HG03558 (cell line): ENCODE measurements around the gene FHL3.

Experiments used
- ATAC-seq: cut with Tn5 transposase; IDR thresholded peaks from one replicate; pipeline ENCODE4 v1.9.1; 2021; ENCODE audit warnings: moderate number of reproducible peaks; ENCODE audit not compliant: unreplicated experiment; ENCODE audit errors: extremely low read depth

The FHL3 gene

DNA sequence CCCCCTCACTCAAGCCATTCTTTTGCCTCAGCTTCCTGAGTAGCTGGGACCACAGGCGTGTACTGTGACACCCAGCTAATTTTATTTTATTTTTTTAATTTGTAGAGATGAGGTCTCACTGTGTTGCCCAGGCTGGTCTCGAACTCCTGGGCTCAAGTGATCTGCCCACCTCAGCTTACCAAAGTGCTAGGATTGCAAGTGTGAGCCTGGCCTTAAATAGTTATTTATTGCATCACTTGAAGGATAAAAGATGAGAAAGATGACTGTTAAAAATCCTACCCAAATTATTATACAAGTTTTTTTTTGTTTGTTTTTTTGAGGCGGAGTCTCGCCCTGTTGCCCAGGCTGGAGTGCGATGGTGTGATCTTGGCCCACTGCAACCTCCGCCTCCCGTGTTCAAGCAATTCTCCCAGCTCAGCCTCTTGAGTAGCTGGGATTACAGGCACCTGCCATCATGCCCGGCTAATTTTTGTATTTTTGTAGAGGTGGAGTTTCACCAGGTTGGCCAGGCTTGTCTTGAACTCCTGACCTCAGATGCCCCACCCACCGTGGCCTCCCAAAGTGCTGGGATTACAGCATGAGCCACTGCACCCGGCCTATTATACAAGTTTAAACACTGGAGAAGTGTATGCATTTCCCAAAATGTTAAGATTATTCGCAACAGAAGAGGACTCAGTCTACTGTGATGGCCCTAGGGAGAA, 9.6 kb upstream of the FHL3 start:
- ATAC-seq = no peak

- no peak for ATAC-seq
Measured at GRCh38 chr1:38014171-38014570, 8.9 kb upstream of the FHL3 start.

GRCh38 chr1:38013227-38013622, 7.9 kb upstream of the FHL3 start:
- ATAC-seq = no peak

GRCh38 chr1:38012363-38013226, 7.3 kb upstream of the FHL3 start, which contains the start of gene UTP11:
Gene UTP11 (plus strand): TSS chr1:38012734. CDS start chr1:38012803, 69 bp downstream.
- ATAC-seq = peak; percentile 90

DNA sequence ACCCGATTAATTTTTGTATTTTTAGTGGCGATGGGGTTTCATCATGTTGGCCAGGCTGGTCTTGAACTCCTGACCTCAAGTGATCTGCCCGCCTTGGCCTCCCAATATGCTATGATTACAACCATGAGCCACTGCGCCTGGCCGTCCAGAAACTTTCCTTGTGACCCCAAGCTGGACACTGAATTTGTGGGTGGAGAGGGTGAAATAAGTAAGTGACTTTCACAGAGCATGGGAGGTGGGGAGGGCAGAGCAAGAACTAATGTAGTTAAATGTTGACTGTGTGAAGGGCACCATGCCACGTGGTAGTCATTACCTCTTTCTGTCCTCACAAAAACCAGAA, 4.5 kb upstream of the FHL3 start:
- no peak for ATAC-seq

- ATAC-seq = no peak
Measured at GRCh38 chr1:38009088-38009840, 4.0 kb upstream of the FHL3 start.

DNA sequence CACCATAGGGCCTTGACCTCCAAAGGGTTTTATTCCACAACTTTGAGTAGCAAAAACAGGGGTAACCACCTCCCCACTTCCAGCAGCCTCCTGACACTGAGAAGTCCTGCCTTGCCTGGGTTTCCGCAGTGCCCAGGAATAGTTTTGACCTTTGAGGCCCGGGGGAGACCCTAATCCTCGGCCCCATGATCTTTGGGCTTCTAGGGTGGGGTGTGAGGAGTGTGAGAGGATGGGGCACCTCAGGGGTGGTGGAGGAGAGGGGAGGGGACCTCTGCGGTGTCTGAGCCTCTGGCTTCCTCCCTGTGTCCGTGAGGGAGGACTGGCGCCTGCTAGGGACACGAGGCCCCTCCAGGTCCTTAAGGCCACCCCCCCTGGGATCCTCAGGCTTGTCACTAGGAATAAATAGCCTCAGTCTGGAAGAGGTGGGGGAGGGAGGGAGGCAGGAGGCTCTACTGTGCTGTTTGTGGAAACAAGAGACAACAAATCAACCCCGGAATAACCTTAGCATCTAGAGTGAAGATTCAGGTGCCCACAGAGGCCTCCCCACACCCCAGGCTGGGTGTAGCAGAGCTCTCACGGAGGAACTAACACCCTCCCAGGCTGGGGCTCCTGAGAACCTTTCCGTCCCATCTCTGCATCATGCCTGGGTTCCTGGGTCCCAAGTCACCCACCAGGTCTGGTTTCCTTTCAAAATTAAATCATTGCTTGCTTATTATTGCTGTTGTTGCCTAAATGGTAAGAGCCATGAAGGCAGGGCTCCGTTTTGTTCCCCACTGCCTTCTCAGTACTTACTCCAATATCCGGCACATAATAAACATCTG, 904 bp upstream of the FHL3 start:
- no peak for ATAC-seq

DNA sequence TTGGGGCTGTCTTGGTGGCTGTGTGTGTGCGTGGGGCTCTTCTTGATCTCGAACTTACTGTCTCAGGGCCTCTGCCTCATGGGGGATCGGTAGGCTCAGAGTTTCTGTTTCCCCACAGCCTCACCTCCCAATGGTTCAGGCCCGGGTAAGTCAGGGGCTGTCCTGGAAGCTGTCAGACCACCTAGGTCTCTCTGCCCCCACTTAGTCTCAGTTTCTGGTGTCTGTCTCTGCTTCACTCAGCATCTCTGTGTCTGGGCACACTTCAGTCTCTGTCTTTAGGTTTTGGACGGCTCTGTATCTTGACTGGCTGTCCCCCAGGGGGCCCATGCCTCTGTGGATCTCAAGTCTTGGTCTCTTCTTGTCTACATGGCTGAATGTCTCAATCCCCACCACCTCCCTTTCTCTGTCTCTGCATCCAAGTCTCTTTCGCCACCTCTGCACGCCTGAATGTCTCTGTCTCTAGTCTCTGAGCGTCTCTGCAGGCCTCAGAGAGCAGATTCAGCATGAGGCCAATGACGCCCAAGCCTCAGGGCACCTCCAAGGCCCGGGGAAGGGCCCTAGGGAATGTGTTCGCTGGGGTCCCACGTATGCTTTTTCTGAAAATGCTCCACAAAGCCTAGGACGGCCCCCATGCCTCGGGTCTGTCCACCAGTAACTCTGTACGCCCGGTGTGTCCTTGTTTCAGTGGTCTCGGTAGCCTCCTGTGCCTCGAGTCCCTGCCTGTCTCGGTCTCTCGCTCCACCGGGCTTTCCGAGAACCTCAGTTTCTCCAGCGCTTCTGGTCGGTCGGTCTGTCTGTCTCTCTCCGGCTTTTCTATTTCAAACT, 818 bp downstream of the FHL3 start:
- ATAC-seq = no peak

GRCh38 chr1:38003261-38004250, 1.8 kb downstream of the FHL3 start:
- no peak for ATAC-seq

- no peak for ATAC-seq
Measured at GRCh38 chr1:38000529-38001455, 4.5 kb downstream of the FHL3 start.

- no peak for ATAC-seq
Measured at GRCh38 chr1:38000233-38000528, 5.1 kb downstream of the FHL3 start.

DNA sequence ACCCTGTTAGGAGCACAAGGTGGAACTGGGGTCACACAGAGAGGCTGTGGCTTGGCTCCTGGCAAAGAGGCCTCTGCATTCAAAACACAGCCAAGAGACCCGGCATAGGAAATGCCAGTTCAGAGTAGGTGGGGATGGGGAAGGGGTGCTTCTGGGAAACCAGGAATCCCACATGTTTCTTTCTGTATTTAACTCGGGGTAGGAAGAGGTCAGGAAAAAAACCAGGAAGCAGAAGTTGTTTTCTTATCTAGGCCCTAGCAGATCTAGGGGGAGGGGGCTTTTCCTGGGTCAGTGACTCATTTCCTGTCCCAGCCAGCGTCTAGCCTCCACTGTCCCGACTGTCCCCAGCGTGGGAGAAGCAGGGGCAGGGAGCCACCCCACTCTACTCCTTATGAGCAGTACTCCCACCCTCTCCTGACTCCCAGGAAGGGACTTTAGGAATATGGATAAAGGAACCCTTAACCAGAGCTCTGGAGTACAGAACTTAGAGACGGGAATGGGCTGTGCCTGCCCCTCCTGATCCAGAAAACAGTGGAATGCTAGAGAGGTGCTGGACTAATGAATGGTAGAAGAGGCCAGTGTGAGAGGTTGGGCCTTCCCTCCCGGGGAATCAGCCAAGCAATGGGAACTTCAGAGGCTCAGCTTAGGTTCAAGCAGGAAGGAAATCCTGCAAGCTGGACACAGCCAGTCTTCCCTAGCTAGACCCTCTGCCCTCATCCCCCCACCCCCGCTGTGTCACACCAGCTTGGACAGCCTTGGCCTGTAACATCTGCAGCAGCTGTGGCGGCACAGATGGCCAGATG, 5.7 kb downstream of the FHL3 start:
- ATAC-seq = no peak

DNA sequence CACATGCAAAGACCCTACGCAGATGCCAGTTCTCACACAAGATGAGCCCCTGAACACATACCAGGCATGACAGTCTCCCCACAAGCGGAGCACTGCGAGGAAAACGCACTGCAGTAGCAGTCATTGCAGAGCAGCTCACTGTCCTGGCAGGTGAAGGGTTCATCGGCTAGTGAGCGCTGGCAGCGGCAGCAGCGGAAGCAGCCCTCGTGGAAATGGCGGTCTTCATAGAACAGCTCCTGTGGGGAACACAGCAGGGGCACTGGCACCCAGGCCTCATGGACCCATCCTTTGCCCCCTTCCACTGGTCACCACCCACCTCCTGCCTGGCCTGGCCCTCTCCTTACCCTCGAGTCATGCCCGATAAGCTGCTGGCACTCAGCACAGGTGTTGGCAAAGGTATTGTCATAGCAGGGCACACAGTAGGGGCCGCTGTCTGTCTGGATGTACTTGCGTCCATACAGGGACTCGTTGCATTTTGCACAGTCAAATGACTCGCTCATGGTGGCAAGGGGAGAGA, 6.3 kb downstream of the FHL3 start:
- ATAC-seq = no peak

GRCh38 chr1:37998089-37998808, 7.1 kb downstream of the FHL3 start:
- no peak for ATAC-seq

DNA sequence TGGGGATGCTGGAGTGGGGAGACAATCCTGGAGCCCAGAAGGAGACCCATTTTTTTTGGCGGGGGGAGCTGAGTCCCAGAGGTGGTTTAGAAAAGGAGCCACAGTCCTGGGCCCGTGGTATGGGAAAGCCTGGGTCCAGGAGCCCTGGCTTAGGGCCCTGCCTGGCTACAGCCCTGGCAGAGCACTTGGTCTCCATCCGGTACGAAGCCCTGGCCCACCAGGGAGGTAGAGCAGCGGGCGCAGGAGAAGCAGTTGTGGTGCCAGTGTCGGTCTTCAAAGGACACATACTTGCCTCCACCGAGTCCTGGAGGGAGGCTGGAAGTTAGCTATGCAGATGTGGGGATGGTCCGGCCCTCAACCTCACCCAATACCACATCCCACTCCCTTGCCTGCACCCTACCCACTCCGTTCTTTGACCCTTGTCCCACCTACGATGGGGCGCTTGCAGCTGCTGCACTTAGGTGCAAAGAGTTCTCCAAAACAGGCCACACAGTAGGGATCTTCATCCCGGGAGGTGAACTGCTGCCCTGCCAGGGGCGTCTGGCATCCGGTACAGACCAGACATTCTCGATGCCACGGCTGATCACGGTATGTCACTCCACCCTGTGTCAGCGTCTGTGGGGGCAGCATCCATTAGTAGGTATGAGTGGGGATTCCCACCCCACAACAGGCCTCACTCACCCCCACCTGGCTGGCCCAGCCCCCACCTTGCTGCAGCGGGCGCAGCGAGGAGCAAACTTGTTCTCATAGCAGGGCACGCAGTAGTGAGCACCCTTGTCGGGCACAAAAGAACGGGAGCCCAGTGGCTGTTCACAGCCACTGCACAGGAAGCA, 7.8 kb downstream of the FHL3 start:
- no peak for ATAC-seq
